OCI-LY1 (cell line): ENCODE results near the gene SLX4.

Experiments
- H2AFZ ChIP-seq: fragments of 200-600 bp; sonication (generic), shearing (Covaris generic); 2 replicates; pipeline ENCODE4 v1.6.0; 2014; ENCODE audit warnings: antibody characterized with exemption, mild to moderate bottlenecking, low read length
- H3F3A ChIP-seq: fragments of 200-600 bp; sonication (generic), shearing (Covaris generic); 2 replicates; pipeline ENCODE4 v1.6.0; 2014; ENCODE audit warnings: mild to moderate bottlenecking, antibody characterized with exemption, low read length, moderate library complexity; ENCODE audit not compliant: insufficient read depth
- H3K27ac ChIP-seq: fragments of 200-600 bp; sonication (generic); 2 replicates; pipeline ENCODE4 v1.5.1; 2014; ENCODE audit warnings: low read length, mixed run types, mild to moderate bottlenecking, low read depth; ENCODE audit not compliant: poor library complexity, severe bottlenecking
- H3K27me3 ChIP-seq: fragments of 200-600 bp; sonication (generic); 2 replicates; pipeline ENCODE4 v1.6.0; 2014; ENCODE audit warnings: antibody characterized with exemption, mild to moderate bottlenecking, low read length, moderate library complexity; ENCODE audit not compliant: insufficient read depth
- H3K36me3 ChIP-seq: fragments of 200-600 bp; sonication (generic); 2 replicates; pipeline ENCODE4 v1.6.1; 2014; ENCODE audit warnings: mild to moderate bottlenecking, antibody characterized with exemption, low read length, moderate library complexity, mixed read lengths; ENCODE audit not compliant: insufficient read depth
- H3K4me1 ChIP-seq: fragments of 200-600 bp; sonication (generic); 2 replicates; pipeline ENCODE4 v1.5.1; 2014; ENCODE audit warnings: mild to moderate bottlenecking, low read length, moderate library complexity; ENCODE audit not compliant: insufficient read depth, severe bottlenecking
- H3K4me2 ChIP-seq: fragments of 200-600 bp; sonication (generic), shearing (Covaris generic); 2 replicates; pipeline ENCODE4 v1.6.1; 2014; ENCODE audit warnings: low read length
- H3K4me3 ChIP-seq: fragments of 200-600 bp; sonication (generic); 2 replicates; pipeline ENCODE4 v1.5.1; 2014; ENCODE audit warnings: low read length, low read depth, mild to moderate bottlenecking, mixed read lengths; ENCODE audit not compliant: poor library complexity, severe bottlenecking
- H3K79me2 ChIP-seq: fragments of 200-600 bp; shearing (Covaris generic); 2 replicates; pipeline ENCODE4 v1.6.1; 2016; ENCODE audit warnings: mixed run types, low read length, mixed read lengths; ENCODE audit not compliant: insufficient read depth
- H3K9ac ChIP-seq: fragments of 200-600 bp; sonication (generic), shearing (Covaris generic); 2 replicates; pipeline ENCODE4 v1.6.1; 2014; ENCODE audit warnings: mild to moderate bottlenecking, low read length, mixed read lengths
- H3K9me2 ChIP-seq: fragments of 200-600 bp; sonication (generic), shearing (Covaris generic); 2 replicates; pipeline ENCODE4 v1.6.1; 2014; ENCODE audit warnings: low read depth, mild to moderate bottlenecking, low read length, mixed read lengths
- H3K9me3 ChIP-seq: fragments of 200-600 bp; shearing (Covaris generic); 2 replicates; pipeline ENCODE4 v1.6.1; 2014; ENCODE audit warnings: low read length, mixed read lengths
- H4K20me1 ChIP-seq: fragments of 200-600 bp; sonication (generic), shearing (Covaris generic); 2 replicates; pipeline ENCODE4 v1.6.0; 2016; ENCODE audit warnings: mild to moderate bottlenecking, low read length; ENCODE audit not compliant: insufficient read depth
- EZH2 ChIP-seq: fragments of 200-600 bp; sonication (generic), shearing (Covaris generic); IDR thresholded peaks from 2 replicates; pipeline ENCODE4 v1.8.0; 2017; ENCODE audit warnings: borderline replicate concordance, mixed run types, mild to moderate bottlenecking, antibody characterized with exemption, low read length, moderate library complexity, mixed read lengths
- TF ChIP-seq, protein P1 (sequence below): fragments of 200-600 bp; sonication (generic), shearing (Covaris generic); IDR thresholded peaks from 2 replicates; pipeline ENCODE4 v1.5.1; 2017; ENCODE audit warnings: mild to moderate bottlenecking, antibody characterized with exemption, low read length, moderate library complexity, mixed read lengths

SLX4 gene

DNA sequence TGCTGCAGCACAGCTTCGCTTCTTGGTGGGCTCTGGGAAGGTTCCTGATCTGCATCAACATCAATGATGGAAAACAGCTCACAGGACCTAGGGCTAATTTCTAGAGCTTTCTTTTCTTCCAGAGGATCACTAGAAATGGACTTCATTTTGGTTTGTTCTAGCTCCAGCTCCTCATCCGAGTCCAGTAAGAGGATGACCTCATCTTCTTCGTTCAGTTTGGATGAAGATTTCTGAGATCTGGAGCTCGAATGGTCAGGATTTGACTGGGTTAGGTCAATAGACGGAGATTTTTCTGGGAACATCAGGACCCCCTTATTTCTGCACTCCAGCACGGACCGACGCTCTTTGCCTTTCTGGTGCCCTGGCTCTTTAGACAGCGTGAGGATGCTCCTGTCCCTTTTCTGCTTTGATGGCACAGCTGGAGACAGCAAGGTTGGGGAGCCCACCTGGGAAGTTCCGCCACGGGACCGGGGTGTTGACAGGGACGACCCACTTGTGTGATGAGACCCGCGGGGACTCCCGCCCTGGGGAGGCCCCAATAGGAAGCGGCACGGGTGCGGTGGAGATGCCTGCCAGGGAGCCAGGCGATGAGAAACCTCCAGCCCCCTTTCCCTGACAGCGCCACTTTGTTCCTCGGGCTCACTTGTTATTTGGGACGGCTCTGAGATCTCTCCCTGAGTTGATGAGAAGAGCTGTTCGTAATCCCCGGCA is 21.3 kb downstream of the SLX4 start:
- no peak for TF ChIP-seq EZH2
- TF ChIP-seq, protein P1, sequence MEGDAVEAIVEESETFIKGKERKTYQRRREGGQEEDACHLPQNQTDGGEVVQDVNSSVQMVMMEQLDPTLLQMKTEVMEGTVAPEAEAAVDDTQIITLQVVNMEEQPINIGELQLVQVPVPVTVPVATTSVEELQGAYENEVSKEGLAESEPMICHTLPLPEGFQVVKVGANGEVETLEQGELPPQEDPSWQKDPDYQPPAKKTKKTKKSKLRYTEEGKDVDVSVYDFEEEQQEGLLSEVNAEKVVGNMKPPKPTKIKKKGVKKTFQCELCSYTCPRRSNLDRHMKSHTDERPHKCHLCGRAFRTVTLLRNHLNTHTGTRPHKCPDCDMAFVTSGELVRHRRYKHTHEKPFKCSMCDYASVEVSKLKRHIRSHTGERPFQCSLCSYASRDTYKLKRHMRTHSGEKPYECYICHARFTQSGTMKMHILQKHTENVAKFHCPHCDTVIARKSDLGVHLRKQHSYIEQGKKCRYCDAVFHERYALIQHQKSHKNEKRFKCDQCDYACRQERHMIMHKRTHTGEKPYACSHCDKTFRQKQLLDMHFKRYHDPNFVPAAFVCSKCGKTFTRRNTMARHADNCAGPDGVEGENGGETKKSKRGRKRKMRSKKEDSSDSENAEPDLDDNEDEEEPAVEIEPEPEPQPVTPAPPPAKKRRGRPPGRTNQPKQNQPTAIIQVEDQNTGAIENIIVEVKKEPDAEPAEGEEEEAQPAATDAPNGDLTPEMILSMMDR = no peak
- H3K9me3 ChIP-seq = no peaks in the 10 kb centered on the region
- peaks cover 31% of the 10 kb centered on the region for H3K36me3 ChIP-seq
- no peaks in the 10 kb centered on the region for H3F3A ChIP-seq
- no peaks in the 10 kb centered on the region for H3K27me3 ChIP-seq
- H4K20me1 ChIP-seq = no peaks in the 10 kb centered on the region
- no peak overlapping the region for H3K4me2 ChIP-seq
- H3K9ac ChIP-seq = no peak overlapping the region
- peaks cover 22% of the 10 kb centered on the region for H3K4me1 ChIP-seq
- H2AFZ ChIP-seq = no peak overlapping the region
- no peak overlapping the region for H3K27ac ChIP-seq
- no peaks in the 10 kb centered on the region for H3K9me2 ChIP-seq
- no peak overlapping the region for H3K4me3 ChIP-seq
- H3K79me2 ChIP-seq = no peaks in the 10 kb centered on the region

DNA sequence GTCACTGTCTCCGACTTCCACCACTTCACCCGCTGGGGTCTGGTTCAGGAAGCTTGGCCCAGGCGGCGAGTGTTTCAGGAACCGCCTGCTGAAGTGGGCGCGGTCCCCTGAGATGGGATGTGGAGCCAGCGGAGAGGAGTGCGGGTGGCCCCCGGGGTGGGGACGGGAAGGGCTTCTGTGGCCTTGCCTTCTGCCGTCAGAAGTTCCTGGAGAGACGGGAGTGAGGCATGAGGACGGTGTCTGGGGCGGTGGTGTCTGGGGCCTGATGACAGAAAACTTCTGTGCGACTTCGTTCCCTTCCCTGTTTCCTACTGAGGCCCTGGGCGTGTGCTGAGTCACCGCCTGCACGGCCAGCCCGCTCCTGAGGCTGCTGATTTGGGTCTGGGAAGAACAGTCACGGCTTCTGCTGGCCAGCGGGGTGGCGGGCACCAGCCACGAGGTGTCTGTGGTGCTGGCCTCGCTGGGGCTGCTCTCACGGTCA is 21.9 kb downstream of the SLX4 start:
- Histone ChIP-seq H3K36me3 (peaks cover 36% of the 10 kb centered on the region), H3K27me3 (no peaks in the 10 kb centered on the region), H3F3A (no peaks in the 10 kb centered on the region), H3K9me3 (no peaks in the 10 kb centered on the region), H3K27ac (no peak overlapping the region), H3K4me3 (no peak overlapping the region), H3K79me2 (no peaks in the 10 kb centered on the region), H3K9ac (no peak overlapping the region), H3K9me2 (no peaks in the 10 kb centered on the region), H3K4me2 (no peak overlapping the region), H2AFZ (no peak overlapping the region), H3K4me1 (peaks cover 22% of the 10 kb centered on the region), H4K20me1 (no peaks in the 10 kb centered on the region)
- TF ChIP-seq EZH2 = no peak
- TF ChIP-seq, protein P1 = no peak

DNA sequence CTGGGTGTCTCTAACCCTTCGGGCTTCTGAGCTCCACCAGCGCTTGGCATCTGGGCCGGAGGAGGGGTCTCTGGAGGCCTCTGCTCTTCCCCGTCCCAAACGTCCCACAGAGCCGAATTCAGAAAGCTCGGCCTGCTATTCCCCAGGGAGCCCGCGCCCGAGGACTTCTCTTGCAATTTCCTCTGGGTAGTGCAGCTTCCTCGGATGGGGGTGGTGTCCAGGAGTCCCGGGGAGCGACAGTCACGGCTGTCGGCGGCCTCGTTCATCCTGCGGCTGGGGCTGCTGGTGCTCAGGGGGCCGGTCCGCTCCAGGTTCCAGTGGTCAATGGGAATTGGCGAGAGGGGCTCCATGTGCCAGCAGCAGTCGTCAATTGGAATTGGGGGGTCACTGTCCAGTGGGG is 22.4 kb downstream of the SLX4 start:
- no peak for TF ChIP-seq EZH2
- TF ChIP-seq, protein P1 = no peak

More for the DNA sequence above, 22.4 kb downstream of the SLX4 start:
- no peaks in the 10 kb centered on the region for H3F3A ChIP-seq
- no peaks in the 10 kb centered on the region for H3K27me3 ChIP-seq
- no peaks in the 10 kb centered on the region for H3K9me2 ChIP-seq
- H3K4me2 ChIP-seq = no peak overlapping the region
- H3K4me1 ChIP-seq = peaks cover 22% of the 10 kb centered on the region
- H3K9ac ChIP-seq = no peak overlapping the region
- H3K9me3 ChIP-seq = no peaks in the 10 kb centered on the region
- no peak overlapping the region for H3K27ac ChIP-seq
- H3K79me2 ChIP-seq = no peaks in the 10 kb centered on the region
- no peak overlapping the region for H2AFZ ChIP-seq
- no peak overlapping the region for H3K4me3 ChIP-seq
- no peaks in the 10 kb centered on the region for H4K20me1 ChIP-seq
- H3K36me3 ChIP-seq = peaks cover 39% of the 10 kb centered on the region
